ENCODE data around the gene DYRK1A.

DNA sequence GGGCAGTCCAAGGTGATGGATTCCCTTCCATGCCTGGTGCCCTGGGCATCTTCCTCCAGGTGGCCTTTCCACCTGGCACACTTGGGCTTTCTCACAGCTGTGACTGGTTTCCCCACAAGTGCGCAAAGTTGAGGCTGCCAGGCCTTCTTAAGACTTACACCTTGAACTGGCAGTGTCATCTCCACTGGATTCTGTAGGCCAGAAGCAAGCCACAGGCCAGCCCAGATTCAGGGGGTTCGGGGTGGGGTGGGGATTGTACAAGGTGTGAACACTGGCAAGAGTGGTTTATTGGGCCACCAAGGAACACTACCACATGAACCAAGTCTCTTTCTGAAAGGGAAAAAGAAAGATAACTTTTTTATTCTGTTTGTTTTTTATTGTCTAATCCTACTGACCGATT lies 27.2 kb downstream of the DYRK1A start:
- TF ChIP-seq, protein P1, sequence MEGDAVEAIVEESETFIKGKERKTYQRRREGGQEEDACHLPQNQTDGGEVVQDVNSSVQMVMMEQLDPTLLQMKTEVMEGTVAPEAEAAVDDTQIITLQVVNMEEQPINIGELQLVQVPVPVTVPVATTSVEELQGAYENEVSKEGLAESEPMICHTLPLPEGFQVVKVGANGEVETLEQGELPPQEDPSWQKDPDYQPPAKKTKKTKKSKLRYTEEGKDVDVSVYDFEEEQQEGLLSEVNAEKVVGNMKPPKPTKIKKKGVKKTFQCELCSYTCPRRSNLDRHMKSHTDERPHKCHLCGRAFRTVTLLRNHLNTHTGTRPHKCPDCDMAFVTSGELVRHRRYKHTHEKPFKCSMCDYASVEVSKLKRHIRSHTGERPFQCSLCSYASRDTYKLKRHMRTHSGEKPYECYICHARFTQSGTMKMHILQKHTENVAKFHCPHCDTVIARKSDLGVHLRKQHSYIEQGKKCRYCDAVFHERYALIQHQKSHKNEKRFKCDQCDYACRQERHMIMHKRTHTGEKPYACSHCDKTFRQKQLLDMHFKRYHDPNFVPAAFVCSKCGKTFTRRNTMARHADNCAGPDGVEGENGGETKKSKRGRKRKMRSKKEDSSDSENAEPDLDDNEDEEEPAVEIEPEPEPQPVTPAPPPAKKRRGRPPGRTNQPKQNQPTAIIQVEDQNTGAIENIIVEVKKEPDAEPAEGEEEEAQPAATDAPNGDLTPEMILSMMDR (IDR thresholded peaks at IDR 0.05; ENCODE audit: low read length), result no peak
- TF ChIP-seq EZH2 (optimal IDR thresholded peaks at IDR 0.05; ENCODE audit: low read depth, low read length), result no peak

All from MM.1S (cell line).